IMR-90 (cell line): Measurements from ENCODE around the gene EEPD1.

ENCODE experiments used
- BHLHE40 ChIP-seq: fragments of 150-350 bp; IDR thresholded peaks from 2 replicates; pipeline ENCODE4 v1.6.1; 2016; ENCODE audit warnings: mild to moderate bottlenecking, low read depth, low read length
- CEBPB ChIP-seq: IDR thresholded peaks from 2 replicates; pipeline ENCODE4 v1.6.1; 2012; ENCODE audit warnings: low read depth, low read length, improper control_type of control experiment
- CHD1 ChIP-seq: IDR thresholded peaks from 2 replicates; pipeline ENCODE4 v1.6.1; 2012; ENCODE audit warnings: low read depth, low read length, improper control_type of control experiment
- FOS ChIP-seq: fragments of 150-350 bp; IDR thresholded peaks from 2 replicates; pipeline ENCODE4 v1.6.1; 2016; ENCODE audit warnings: low read depth, low read length
- MAFK ChIP-seq: IDR thresholded peaks from 2 replicates; pipeline ENCODE4 v1.6.1; 2012; ENCODE audit warnings: low read depth, low read length, improper control_type of control experiment
- MAZ ChIP-seq: IDR thresholded peaks from 2 replicates; pipeline ENCODE4 v1.6.1; 2012; ENCODE audit warnings: low read depth, mild to moderate bottlenecking, low read length, improper control_type of control experiment, moderate library complexity, borderline replicate concordance
- MXI1 ChIP-seq: IDR thresholded peaks from 2 replicates; pipeline ENCODE4 v1.6.1; 2012; ENCODE audit warnings: low read depth, mild to moderate bottlenecking, low read length, moderate library complexity, borderline replicate concordance
- POLR2A ChIP-seq: IDR thresholded peaks from 2 replicates; pipeline ENCODE4 v1.6.1; 2012; ENCODE audit warnings: mild to moderate bottlenecking, low read depth, low read length
- RAD21 ChIP-seq: IDR thresholded peaks from 2 replicates; pipeline ENCODE4 v1.6.1; 2012; ENCODE audit warnings: low read length, improper control_type of control experiment
- RCOR1 ChIP-seq: IDR thresholded peaks from 2 replicates; pipeline ENCODE4 v1.6.1; 2012; ENCODE audit warnings: mild to moderate bottlenecking, low read length, improper control_type of control experiment; ENCODE audit not compliant: insufficient replicate concordance
- SMC3 ChIP-seq: fragments of 150-350 bp; IDR thresholded peaks from 2 replicates; pipeline ENCODE4 v1.6.1; 2016; ENCODE audit warnings: low read depth, mild to moderate bottlenecking, antibody characterized with exemption, low read length, moderate library complexity
- TF ChIP-seq, protein P1 (sequence below): conservative IDR thresholded peaks from 2 replicates; pipeline ENCODE4 v1.5.1; 2012; ENCODE audit warnings: mild to moderate bottlenecking, low read depth, low read length, improper control_type of control experiment
- TF ChIP-seq, protein P2 (sequence below): fragments of 150-350 bp; IDR thresholded peaks from 2 replicates; pipeline ENCODE4 v1.6.1; 2016; ENCODE audit warnings: low read depth, mild to moderate bottlenecking, low read length, moderate library complexity, borderline replicate concordance
- TF ChIP-seq, protein P3 (sequence below): fragments of 150-350 bp; IDR thresholded peaks from 2 replicates; pipeline ENCODE4 v1.6.1; 2017; ENCODE audit warnings: mild to moderate bottlenecking, antibody characterized with exemption, low read length, low read depth

DNA sequence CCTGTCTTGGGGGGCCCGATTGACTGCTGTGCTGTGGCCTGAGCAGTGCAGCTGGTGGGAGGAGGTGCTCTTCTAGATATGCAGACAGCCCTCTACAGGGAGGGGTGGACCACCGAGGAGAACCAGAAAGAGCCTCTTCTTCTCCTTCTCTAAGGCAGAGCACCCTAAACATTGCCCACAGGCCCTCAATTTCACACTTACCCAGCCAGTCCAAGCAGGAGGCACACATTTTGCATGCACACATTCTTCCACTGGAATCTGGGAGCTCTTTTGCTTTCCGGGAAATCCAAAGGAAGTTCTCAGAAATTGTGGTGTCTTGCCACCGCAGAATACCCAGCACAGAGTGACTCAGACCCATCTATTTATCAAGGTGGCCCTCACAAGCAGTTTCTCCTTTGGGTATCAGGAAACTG lies 45.8 kb downstream of the EEPD1 start:
- TF ChIP-seq, protein P1, sequence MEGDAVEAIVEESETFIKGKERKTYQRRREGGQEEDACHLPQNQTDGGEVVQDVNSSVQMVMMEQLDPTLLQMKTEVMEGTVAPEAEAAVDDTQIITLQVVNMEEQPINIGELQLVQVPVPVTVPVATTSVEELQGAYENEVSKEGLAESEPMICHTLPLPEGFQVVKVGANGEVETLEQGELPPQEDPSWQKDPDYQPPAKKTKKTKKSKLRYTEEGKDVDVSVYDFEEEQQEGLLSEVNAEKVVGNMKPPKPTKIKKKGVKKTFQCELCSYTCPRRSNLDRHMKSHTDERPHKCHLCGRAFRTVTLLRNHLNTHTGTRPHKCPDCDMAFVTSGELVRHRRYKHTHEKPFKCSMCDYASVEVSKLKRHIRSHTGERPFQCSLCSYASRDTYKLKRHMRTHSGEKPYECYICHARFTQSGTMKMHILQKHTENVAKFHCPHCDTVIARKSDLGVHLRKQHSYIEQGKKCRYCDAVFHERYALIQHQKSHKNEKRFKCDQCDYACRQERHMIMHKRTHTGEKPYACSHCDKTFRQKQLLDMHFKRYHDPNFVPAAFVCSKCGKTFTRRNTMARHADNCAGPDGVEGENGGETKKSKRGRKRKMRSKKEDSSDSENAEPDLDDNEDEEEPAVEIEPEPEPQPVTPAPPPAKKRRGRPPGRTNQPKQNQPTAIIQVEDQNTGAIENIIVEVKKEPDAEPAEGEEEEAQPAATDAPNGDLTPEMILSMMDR = no peak
- TF ChIP-seq SMC3 (no peak), MXI1 (no peak), POLR2A (no peak), RAD21 (no peak), BHLHE40 (no peak), CEBPB (no peak), MAFK (no peak), MAZ (no peak), RCOR1 (no peak), FOS (no peak), CHD1 (no peak)
- TF ChIP-seq, protein P2, sequence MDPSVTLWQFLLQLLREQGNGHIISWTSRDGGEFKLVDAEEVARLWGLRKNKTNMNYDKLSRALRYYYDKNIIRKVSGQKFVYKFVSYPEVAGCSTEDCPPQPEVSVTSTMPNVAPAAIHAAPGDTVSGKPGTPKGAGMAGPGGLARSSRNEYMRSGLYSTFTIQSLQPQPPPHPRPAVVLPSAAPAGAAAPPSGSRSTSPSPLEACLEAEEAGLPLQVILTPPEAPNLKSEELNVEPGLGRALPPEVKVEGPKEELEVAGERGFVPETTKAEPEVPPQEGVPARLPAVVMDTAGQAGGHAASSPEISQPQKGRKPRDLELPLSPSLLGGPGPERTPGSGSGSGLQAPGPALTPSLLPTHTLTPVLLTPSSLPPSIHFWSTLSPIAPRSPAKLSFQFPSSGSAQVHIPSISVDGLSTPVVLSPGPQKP = no peak
- TF ChIP-seq, protein P3, sequence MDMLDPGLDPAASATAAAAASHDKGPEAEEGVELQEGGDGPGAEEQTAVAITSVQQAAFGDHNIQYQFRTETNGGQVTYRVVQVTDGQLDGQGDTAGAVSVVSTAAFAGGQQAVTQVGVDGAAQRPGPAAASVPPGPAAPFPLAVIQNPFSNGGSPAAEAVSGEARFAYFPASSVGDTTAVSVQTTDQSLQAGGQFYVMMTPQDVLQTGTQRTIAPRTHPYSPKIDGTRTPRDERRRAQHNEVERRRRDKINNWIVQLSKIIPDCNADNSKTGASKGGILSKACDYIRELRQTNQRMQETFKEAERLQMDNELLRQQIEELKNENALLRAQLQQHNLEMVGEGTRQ = no peak
